Activated CD8-positive, alpha-beta T cell treated with anti-CD3 and anti-CD28 coated beads for 36 hours (primary cell): Measurements from ENCODE around the gene ELOA2. TPM values are rescaled to one million over a fixed set of nuclear protein-coding genes. Genes with fewer than 3 reads are reported as not detected.
"Not testable (repeated sequence)": the region's sequence is repeated elsewhere in the genome, so short reads cannot be mapped to it uniquely, and the experiment has no call there.

Experiments
- ATAC-seq: fragments of 200-7000 bp; cut with Tn5 transposase; one replicate; pipeline ENCODE4 v1.10.0; 2021; ENCODE audit warnings: mild to moderate bottlenecking, moderate library complexity
- CTCF ChIA-PET: fragments of 350-600 bp; sonication (Branson Sonifier 250); formaldehyde crosslinking; loops from one replicate; lab custom pipeline; 2021; ENCODE audit warnings: antibody characterized with exemption; lab: Charles Lee
- POLR2A ChIA-PET: fragments of 350-600 bp; sonication (Branson Sonifier 250); formaldehyde crosslinking; loops from one replicate; lab custom pipeline; 2021; ENCODE audit warnings: antibody characterized with exemption; lab: Charles Lee
- DNase-seq: peaks from one replicate; pipeline ENCODE4 v3.0.0-alpha.2; 2020
- H3K27ac Mint-ChIP-seq: one replicate; pipeline ENCODE4 v1.8.0; 2021; ENCODE audit warnings: mild to moderate bottlenecking, mixed read lengths
- H3K27me3 Mint-ChIP-seq: one replicate; pipeline ENCODE4 v1.8.0; 2021; ENCODE audit warnings: mixed read lengths
- H3K36me3 Mint-ChIP-seq: one replicate; pipeline ENCODE4 v1.8.0; 2021; ENCODE audit warnings: low read depth, mixed read lengths
- H3K4me1 Mint-ChIP-seq: one replicate; pipeline ENCODE4 v1.8.0; 2021; ENCODE audit warnings: low read depth, mixed read lengths
- H3K4me3 Mint-ChIP-seq: one replicate; pipeline ENCODE4 v1.8.0; 2021; ENCODE audit warnings: mild to moderate bottlenecking, moderate library complexity, mixed read lengths
- H3K9me3 Mint-ChIP-seq: one replicate; pipeline ENCODE4 v1.8.0; 2021; ENCODE audit warnings: mixed read lengths
- intact Hi-C: fragments of 100-400 bp; cut with micrococcal nuclease; formaldehyde crosslinking; loops from one replicate; pipeline ENCODE4 v1.10.0; 2022
- total RNA-seq, 2 experiments: library from RNA; stranded (reverse); gene quantifications; one replicate each; pipeline ENCODE4 v1.2.3, GENCODE V29; 2021

The ELOA2 gene
- total RNA-seq, 2 experiments from 2014 or later, result not detected

- H3K9me3 Mint-ChIP-seq, H3K4me3 Mint-ChIP-seq, CTCF ChIA-PET, H3K36me3 Mint-ChIP-seq, H3K4me1 Mint-ChIP-seq, H3K27ac Mint-ChIP-seq, DNase-seq, H3K27me3 Mint-ChIP-seq, ATAC-seq, POLR2A ChIA-PET, intact Hi-C loops: not testable (repeated sequence)
These were observed 9.8 kb downstream of the ELOA2 start for GRCh38 chr18:47025557-47026174.

- DNase-seq, H3K4me1 Mint-ChIP-seq, H3K9me3 Mint-ChIP-seq, intact Hi-C loops, CTCF ChIA-PET, H3K27me3 Mint-ChIP-seq, H3K4me3 Mint-ChIP-seq, H3K27ac Mint-ChIP-seq, H3K36me3 Mint-ChIP-seq, POLR2A ChIA-PET, ATAC-seq: not testable (repeated sequence)
These were observed 11.5 kb downstream of the ELOA2 start for GRCh38 chr18:47023769-47024465.

DNA sequence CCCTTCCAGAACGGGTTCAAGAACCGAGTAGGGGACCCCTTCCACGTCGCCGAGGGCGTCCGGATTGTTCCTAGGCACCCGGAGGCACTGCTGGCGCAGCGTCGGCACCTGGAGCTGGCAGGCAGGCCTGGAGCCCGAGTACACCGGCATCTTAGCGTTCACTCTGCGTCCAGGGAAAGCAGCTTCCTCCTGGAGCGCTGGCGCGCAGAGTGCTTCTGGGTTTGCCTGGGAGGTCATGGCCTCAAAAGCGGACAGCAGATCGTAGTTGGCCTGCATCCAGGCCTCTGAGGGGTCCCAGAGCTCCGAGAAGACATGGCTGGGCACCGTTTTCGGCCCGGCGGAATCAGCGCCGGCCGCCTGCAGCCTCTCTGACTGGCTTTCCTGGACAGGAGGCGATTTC, 12.6 kb downstream of the ELOA2 start:
- CTCF ChIA-PET, H3K9me3 Mint-ChIP-seq, POLR2A ChIA-PET, H3K27ac Mint-ChIP-seq, DNase-seq, intact Hi-C loops, H3K4me3 Mint-ChIP-seq, ATAC-seq, H3K4me1 Mint-ChIP-seq, H3K36me3 Mint-ChIP-seq, H3K27me3 Mint-ChIP-seq: not testable (repeated sequence)

DNA sequence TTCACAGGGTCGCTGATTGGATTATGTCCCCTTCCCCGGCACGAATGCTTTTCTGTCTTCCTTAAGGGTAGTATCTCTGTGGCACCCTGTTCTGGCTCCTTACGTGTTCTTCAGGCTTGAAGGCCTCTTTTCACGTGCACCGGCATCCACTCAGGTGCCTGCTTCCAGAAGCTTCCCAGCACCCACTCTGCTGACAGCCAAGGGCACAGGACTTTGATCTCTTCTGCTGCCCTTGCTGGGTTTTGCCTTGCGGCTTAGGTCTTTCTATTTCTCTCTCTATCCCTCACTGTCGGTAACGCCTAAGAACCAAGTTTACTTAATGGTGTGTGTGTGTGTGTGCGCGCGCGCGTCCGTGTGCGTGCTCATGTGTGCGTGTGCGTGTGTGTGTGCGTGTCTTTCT, 14.7 kb downstream of the ELOA2 start:
- H3K9me3 Mint-ChIP-seq, H3K27me3 Mint-ChIP-seq, DNase-seq, ATAC-seq, H3K4me1 Mint-ChIP-seq, H3K4me3 Mint-ChIP-seq, H3K36me3 Mint-ChIP-seq, POLR2A ChIA-PET, CTCF ChIA-PET, intact Hi-C loops, H3K27ac Mint-ChIP-seq: not testable (repeated sequence)

DNA sequence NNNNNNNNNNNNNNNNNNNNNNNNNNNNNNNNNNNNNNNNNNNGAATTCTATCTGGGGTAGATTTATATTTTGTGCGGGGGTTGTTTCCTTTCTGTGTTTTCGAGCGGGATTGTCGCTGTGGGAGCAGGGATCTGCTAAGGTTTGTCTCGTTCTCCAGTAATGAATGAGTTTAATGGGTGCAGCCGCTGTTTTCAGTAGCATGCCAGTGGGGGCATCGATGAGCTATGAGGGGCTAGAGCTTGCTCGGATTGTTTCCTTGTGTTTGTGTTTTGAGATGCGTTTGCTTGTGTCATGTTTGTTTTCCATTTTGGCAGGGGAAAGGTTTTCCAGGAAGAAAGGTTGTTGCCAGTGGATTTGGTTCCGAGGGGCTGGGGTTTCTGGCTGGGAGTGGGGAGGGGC, 15.6 kb downstream of the ELOA2 start:
- H3K9me3 Mint-ChIP-seq, H3K27me3 Mint-ChIP-seq, ATAC-seq, DNase-seq, POLR2A ChIA-PET, intact Hi-C loops, H3K4me1 Mint-ChIP-seq, CTCF ChIA-PET, H3K4me3 Mint-ChIP-seq, H3K36me3 Mint-ChIP-seq, H3K27ac Mint-ChIP-seq: not testable (repeated sequence)

Other genes starting within 250 kb of the ELOA2 start
- gene PIAS2, start 118.1 kb downstream of the ELOA2 start, total RNA-seq, result 10 to 100 TPM; 26.9 to 29.8 TPM
- 1 to 10 TPM in 1 of 2 experiments, under 1 TPM in 1; 0.58 to 1.3 TPM for gene KATNAL2, start 118.0 kb downstream of the ELOA2 start, total RNA-seq
- 10 to 100 TPM; 28.1 to 32.2 TPM for gene HDHD2, start 114.9 kb upstream of the ELOA2 start, total RNA-seq
- gene IER3IP1, start 140.7 kb upstream of the ELOA2 start, total RNA-seq, result 10 to 100 TPM; 11.1 to 12.7 TPM
- not detected for gene SKOR2, start 216.0 kb upstream of the ELOA2 start, total RNA-seq